SK-N-SH treated with all-trans-retinoic acid at 6 μM for 48 hours (cell line): ENCODE data around the gene RGS9BP.
"Not testable (repeated sequence)": the region's sequence is repeated elsewhere in the genome, so short reads cannot be mapped to it uniquely, and the experiment has no call there.

Experiments
- ARNTL ChIP-seq: fragments of 450-650 bp; formaldehyde crosslinking; IDR thresholded peaks from 2 replicates; pipeline ENCODE4 v1.5.0; 2020; ENCODE audit warnings: low read depth, mild to moderate bottlenecking, moderate library complexity, borderline replicate concordance
- BACH2 ChIP-seq: fragments of 250-450 bp; sonication (Bioruptor Pico); IDR thresholded peaks from 2 replicates; pipeline ENCODE4 v1.9.0; 2021; ENCODE audit warnings: mild to moderate bottlenecking, borderline replicate concordance
- CREB5 ChIP-seq: fragments of 250-450 bp; sonication (Bioruptor Pico); IDR thresholded peaks from 2 replicates; pipeline ENCODE4 v1.5.1; 2020; ENCODE audit warnings: low read depth, mild to moderate bottlenecking, moderate library complexity
- CSRNP3 ChIP-seq: fragments of 250-450 bp; sonication (Bioruptor Pico); IDR thresholded peaks from 2 replicates; pipeline ENCODE4 v1.5.1; 2021; ENCODE audit warnings: mild to moderate bottlenecking, moderate library complexity
- PATZ1 ChIP-seq: fragments of 250-450 bp; sonication (Bioruptor Pico); IDR thresholded peaks from 2 replicates; pipeline ENCODE4 v1.8.0; 2020; ENCODE audit warnings: mild to moderate bottlenecking, moderate library complexity, borderline replicate concordance
- RARB ChIP-seq: fragments of 250-450 bp; sonication (Bioruptor Pico); IDR thresholded peaks from 2 replicates; pipeline ENCODE4 v1.8.0; 2021; ENCODE audit warnings: mild to moderate bottlenecking, moderate library complexity
- TCF4 ChIP-seq: fragments of 250-450 bp; sonication (Bioruptor Pico); IDR thresholded peaks from 2 replicates; pipeline ENCODE4 v1.8.0; 2021; ENCODE audit warnings: mild to moderate bottlenecking, moderate library complexity, borderline replicate concordance
- TSHZ2 ChIP-seq: fragments of 250-450 bp; sonication (Bioruptor Pico); IDR thresholded peaks from 2 replicates; pipeline ENCODE4 v1.5.0; 2020; ENCODE audit warnings: mild to moderate bottlenecking, moderate library complexity
- ZC3H10 ChIP-seq: fragments of 250-450 bp; sonication (Bioruptor Pico); IDR thresholded peaks from 2 replicates; pipeline ENCODE4 v1.5.1; 2021; ENCODE audit warnings: mild to moderate bottlenecking, moderate library complexity
- ZFP3 ChIP-seq: fragments of 250-450 bp; sonication (Bioruptor Pico); IDR thresholded peaks from 2 replicates; pipeline ENCODE4 v1.5.0; 2020; ENCODE audit warnings: mild to moderate bottlenecking, moderate library complexity
- ZFP30 ChIP-seq: fragments of 450-650 bp; formaldehyde crosslinking; IDR thresholded peaks from 2 replicates; pipeline ENCODE4 v1.5.0; 2022; ENCODE audit warnings: mild to moderate bottlenecking, moderate library complexity

- not testable (repeated sequence) for TF ChIP-seq RARB, ZFP30, PATZ1, ZC3H10, ZFP3, BACH2, TSHZ2, CSRNP3, CREB5, ARNTL, TCF4 (CRISPR knock-in tag)
These were observed 19.9 kb downstream of the RGS9BP start for GRCh38 chr19:32695506-32695905.
